ENCODE results near the gene COLEC11.

- TF ChIP-seq CTCF (optimal IDR thresholded peaks at IDR 0.05 in 1 of 3, IDR thresholded peaks at IDR 0.05 in 1 of 3, conservative IDR thresholded peaks at IDR 0.05 in 1 of 3; ENCODE audit: extremely low read depth in 1 of 3, insufficient read depth in 2 of 3, low read length in 3 of 3) (no peak), EZH2 (IDR thresholded peaks at IDR 0.05; ENCODE audit: low read length) (no peak)
These were observed 13.3 kb upstream of the COLEC11 start for GRCh38 chr2:3581367-3582262.

Measured in keratinocyte (primary cell).